Peyer's patch (tissue), 4 donors: ENCODE measurements around the gene INHBE. TPM values are rescaled to one million over a fixed set of nuclear protein-coding genes. Genes with fewer than 3 reads are reported as not detected.

Experiments
- DNase-seq, 3 donors: peaks; one replicate each; pipeline ENCODE4 v3.0.0-alpha.2; 2017 to 2019
- H3K27ac ChIP-seq, 4 donors: fragments of 200-600 bp; sonication (generic); one replicate each; pipeline ENCODE4 v1.5.1; 2016 to 2019
- H3K27me3 ChIP-seq, 2 donors: fragments of 200-600 bp; sonication (generic); one replicate each; pipeline ENCODE4 v1.5.1; 2019
- H3K36me3 ChIP-seq, 3 donors: fragments of 200-600 bp; sonication (generic); one replicate each; pipeline ENCODE4 v1.5.1; 2016 to 2019
- H3K4me1 ChIP-seq, 4 donors: fragments of 200-600 bp; sonication (generic); one replicate each; pipeline ENCODE4 v1.5.1; 2016 to 2019
- H3K4me3 ChIP-seq, 4 donors: fragments of 200-600 bp; sonication (generic); 1 replicate in 3 of 4; 2 replicates in 1 of 4; pipeline ENCODE4 v1.5.1; 2016 to 2019; ENCODE audit warnings: mild to moderate bottlenecking in 1 of 4
- H3K9me3 ChIP-seq, 4 donors: fragments of 200-600 bp; sonication (generic); one replicate each; pipeline ENCODE4 v1.5.1; 2016 to 2019; ENCODE audit warnings: mild to moderate bottlenecking in 1 of 4
- CTCF ChIP-seq, 6 experiments: fragments of 450-650 bp in 4 of 6; fragments of 200-600 bp in 2 of 6; sonication (generic) in 1 of 6; IDR thresholded peaks; one replicate each; pipeline ENCODE4 v1.5.1; 2017 to 2019; ENCODE audit warnings: antibody characterized with exemption in 6 of 6, mild to moderate bottlenecking in 3 of 6, moderate library complexity in 1 of 6
- POLR2A ChIP-seq, 2 donors: fragments of 450-650 bp; IDR thresholded peaks; one replicate each; pipeline ENCODE4 v1.5.1; 2017; ENCODE audit warnings: antibody characterized with exemption in 2 of 2, mild to moderate bottlenecking in 2 of 2, moderate library complexity in 2 of 2
- total RNA-seq, 4 donors: library from RNA; depleted of rRNA; stranded (reverse); fragments of >200 nt; gene quantifications; one replicate each; pipeline ENCODE4 v1.1.0, GENCODE V29; 2016

Gene INHBE
- total RNA-seq, 4 donors from 2014 or later: not detected

DNA sequence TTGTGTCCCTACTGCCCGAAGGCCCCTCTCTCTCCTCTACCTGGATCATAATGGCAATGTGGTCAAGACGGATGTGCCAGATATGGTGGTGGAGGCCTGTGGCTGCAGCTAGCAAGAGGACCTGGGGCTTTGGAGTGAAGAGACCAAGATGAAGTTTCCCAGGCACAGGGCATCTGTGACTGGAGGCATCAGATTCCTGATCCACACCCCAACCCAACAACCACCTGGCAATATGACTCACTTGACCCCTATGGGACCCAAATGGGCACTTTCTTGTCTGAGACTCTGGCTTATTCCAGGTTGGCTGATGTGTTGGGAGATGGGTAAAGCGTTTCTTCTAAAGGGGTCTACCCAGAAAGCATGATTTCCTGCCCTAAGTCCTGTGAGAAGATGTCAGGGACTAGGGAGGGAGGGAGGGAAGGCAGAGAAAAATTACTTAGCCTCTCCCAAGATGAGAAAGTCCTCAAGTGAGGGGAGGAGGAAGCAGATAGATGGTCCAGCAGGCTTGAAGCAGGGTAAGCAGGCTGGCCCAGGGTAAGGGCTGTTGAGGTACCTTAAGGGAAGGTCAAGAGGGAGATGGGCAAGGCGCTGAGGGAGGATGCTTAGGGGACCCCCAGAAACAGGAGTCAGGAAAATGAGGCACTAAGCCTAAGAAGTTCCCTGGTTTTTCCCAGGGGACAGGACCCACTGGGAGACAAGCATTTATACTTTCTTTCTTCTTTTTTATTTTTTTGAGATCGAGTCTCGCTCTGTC, 1.8 kb downstream of the INHBE start:
- Histone ChIP-seq H3K4me1 (peaks cover 8 to 37% (median 15%) of the 10 kb centered on the region in 4 donors), H3K4me3 (peak overlapping the region in 1 of 4 donors; percentile 18), H3K36me3 (no peaks in the 10 kb centered on the region), H3K27me3 (no peaks in the 10 kb centered on the region), H3K9me3 (no peaks in the 10 kb centered on the region), H3K27ac (no peak overlapping the region)
- TF ChIP-seq CTCF (IDR thresholded peaks at IDR 0.05) (no peak), POLR2A (IDR thresholded peaks at IDR 0.05) (no peak)
- DNase-seq: no peak

- Histone ChIP-seq H3K9me3 (no peaks in the 10 kb centered on the region), H3K4me3 (peak overlapping the region; percentile 59 to 74 (median 67)), H3K27ac (peak overlapping the region; percentile 71 to 89 (median 81)), H3K4me1 (peaks cover 8 to 48% (median 15%) of the 10 kb centered on the region in 4 donors), H3K27me3 (no peaks in the 10 kb centered on the region), H3K36me3 (no peaks in the 10 kb centered on the region)
- no peak for DNase-seq
- TF ChIP-seq CTCF (IDR thresholded peaks at IDR 0.05): no peak
- no peak for TF ChIP-seq POLR2A (IDR thresholded peaks at IDR 0.05)
These were observed 3.6 kb downstream of the INHBE start for GRCh38 chr12:57458665-57459054.

DNA sequence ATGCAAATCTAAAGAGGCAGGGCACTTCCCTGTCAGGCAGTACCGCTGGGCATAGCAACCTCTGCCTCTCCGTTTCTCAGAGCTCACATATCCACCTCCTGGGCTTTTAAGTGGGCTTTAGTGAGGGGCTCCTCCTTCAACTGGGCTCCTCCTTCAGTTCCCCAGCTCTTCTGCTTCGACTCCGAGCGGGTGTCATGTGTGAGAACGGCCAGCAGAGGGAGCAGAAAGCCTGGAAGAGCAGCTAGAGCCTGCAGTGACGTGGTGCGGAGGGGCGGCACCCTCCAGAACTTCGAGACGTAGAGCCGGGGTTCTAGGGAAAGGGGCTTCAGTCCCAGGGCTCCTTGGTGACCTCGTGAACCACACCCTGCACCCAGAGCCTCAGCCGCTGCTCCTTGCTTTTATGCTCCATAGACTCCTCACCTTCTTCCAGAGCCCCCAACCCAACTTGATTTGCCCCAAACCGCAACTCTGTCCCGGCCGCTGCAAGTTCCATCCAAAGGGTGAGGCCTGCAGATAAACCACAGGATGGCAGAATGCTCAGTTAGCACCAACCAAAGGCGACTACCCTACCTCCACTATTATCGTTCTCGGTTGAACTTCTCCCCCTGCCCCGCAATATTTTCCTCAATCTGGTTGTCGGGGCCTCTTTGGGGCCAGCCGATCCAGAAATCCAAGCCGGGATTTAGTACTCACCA, 4.1 kb downstream of the INHBE start:
- H3K27me3 ChIP-seq: no peaks in the 10 kb centered on the region
- peaks cover 8 to 48% (median 15%) of the 10 kb centered on the region in 4 donors for H3K4me1 ChIP-seq

GRCh38 chr12:57459750-57460467, 4.8 kb downstream of the INHBE start, which contains the start of gene GLI1:
Gene GLI1 (plus strand): TSS chr12:57459785. CDS start chr12:57463692, 3,907 bp downstream.
- no peaks in the 10 kb centered on the region for H3K27me3 ChIP-seq
- no peaks in the 10 kb centered on the region for H3K36me3 ChIP-seq
- no peaks in the 10 kb centered on the region for H3K9me3 ChIP-seq
- DNase-seq: peak in 2 of 3 donors; percentile 49 to 74
- TF ChIP-seq CTCF (IDR thresholded peaks at IDR 0.05) (no peak), POLR2A (IDR thresholded peaks at IDR 0.05) (no peak)
- peaks cover 8 to 41% (median 15%) of the 10 kb centered on the region in 4 donors for H3K4me1 ChIP-seq
- H3K4me3 ChIP-seq: peak within 1 kb of the TSS; percentile 59 to 74 (median 67)
- peak within 1 kb of the TSS; percentile 80 to 89 (median 82) for H3K27ac ChIP-seq

More for the DNA sequence above, 4.1 kb downstream of the INHBE start:
- TF ChIP-seq CTCF (IDR thresholded peaks at IDR 0.05) (peak; percentile 96 to 99 (median 98)), POLR2A (IDR thresholded peaks at IDR 0.05) (no peak)
- peak overlapping the region; percentile 59 to 74 (median 67) for H3K4me3 ChIP-seq
- peak overlapping the region; percentile 71 to 89 (median 81) for H3K27ac ChIP-seq
- DNase-seq: peak; percentile 92 to 97 (median 94)
- H3K9me3 ChIP-seq: no peaks in the 10 kb centered on the region
- no peaks in the 10 kb centered on the region for H3K36me3 ChIP-seq

DNA sequence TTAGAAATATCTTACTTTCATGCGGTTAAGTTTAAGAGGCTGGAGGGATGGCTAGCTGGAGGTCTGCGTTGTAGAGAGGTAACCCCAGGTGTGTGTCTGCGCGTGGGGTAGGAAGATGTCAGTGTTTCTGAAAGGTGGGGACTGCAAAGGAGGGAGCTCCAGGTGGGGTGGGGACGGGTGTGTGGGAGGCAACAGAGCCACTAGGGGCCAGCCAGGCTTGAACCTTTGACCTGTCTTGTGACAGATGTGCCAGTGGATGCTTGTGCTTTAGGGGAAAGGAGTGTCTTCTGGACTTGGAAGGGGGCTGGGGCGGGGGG, 5.3 kb downstream of the INHBE start:
- Histone ChIP-seq H3K4me1 (peaks cover 8 to 39% (median 15%) of the 10 kb centered on the region in 4 donors), H3K36me3 (no peaks in the 10 kb centered on the region), H3K4me3 (peak overlapping the region; percentile 59 to 74 (median 67)), H3K27ac (peak overlapping the region; percentile 80 to 89 (median 82)), H3K9me3 (no peaks in the 10 kb centered on the region), H3K27me3 (no peaks in the 10 kb centered on the region)
- DNase-seq: peak in 1 of 3 donors; percentile 40
- TF ChIP-seq CTCF (IDR thresholded peaks at IDR 0.05): no peak
- TF ChIP-seq POLR2A (IDR thresholded peaks at IDR 0.05): no peak
